NOMO-1 treated with DMSO at 0.1 percent for 48 hours (cell line): ENCODE measurements around the gene PLPP2.
A peak's percentile ranks its signal among the peaks of the same experiment; 100 is the strongest.

ENCODE experiments used
- DNase-seq: peaks from one replicate; lab custom pipeline; 2025; ENCODE audit not compliant: unreplicated experiment; lab: John Stamatoyannopoulos, UW

Gene PLPP2

GRCh38 chr19:291006-291521 lies at the start of gene PLPP2:
TSS of gene PLPP2 (minus strand) at chr19:291403. CDS start at chr19:291336, 67 bp downstream.
- no peak for DNase-seq

GRCh38 chr19:340620-341385 lies 49.6 kb upstream of the PLPP2 start:
- DNase-seq: no peak

DNA sequence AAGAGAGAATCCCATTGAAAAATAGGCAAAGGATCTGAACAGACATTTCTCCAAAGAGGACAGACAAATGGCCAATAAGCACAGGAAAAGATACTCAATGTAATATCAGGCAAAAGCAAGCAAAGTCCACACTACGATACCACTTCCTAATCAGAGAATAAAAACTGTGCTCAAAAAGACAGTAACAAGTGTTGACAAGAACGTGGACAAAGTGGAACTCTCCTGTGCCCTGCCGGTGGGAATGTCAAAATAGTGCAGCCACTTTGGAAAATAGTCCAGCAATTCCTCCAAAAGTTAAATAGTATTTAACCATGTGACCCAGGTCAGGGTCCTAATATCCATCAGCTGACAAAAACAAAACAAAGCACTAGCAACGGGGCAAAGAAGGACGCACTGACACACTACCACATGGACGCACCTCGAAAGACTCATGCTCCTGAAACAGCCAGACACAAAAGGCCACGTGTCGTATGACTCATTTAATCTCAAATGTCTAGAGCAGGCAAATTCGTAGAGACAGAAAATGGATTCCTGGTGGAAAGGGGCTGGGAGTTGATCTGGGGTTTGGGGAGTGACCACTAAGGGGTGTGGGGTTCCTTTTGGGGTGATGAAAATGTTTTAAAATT lies 48.2 kb upstream of the PLPP2 start:
- no peak for DNase-seq

GRCh38 chr19:338421-338820 lies 47.2 kb upstream of the PLPP2 start:
- peak; percentile 67 for DNase-seq

- no peak for DNase-seq
Observed at GRCh38 chr19:336067-336614, 44.9 kb upstream of the PLPP2 start.

- no peak for DNase-seq
Observed at GRCh38 chr19:335486-336066, 44.4 kb upstream of the PLPP2 start.

DNA sequence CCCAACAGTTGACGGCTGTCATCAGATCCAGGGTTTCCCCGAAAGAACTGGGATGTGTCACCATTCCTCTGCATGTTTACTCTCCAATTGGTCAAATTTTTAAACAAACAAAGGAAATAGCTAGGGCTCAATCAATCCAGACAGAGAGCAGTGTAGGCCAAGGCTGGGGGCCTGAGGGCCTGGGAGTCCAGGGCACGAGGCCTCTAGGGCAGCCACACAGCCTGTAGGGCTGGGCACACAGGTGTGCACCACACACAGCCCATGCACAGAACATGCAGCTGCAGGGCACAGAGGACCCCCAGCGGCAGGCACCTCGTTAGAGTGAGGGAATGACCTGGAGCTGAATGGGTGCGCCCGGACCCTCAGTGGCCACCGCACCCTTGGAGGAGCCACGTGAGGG lies 43.9 kb upstream of the PLPP2 start:
- no peak for DNase-seq

DNA sequence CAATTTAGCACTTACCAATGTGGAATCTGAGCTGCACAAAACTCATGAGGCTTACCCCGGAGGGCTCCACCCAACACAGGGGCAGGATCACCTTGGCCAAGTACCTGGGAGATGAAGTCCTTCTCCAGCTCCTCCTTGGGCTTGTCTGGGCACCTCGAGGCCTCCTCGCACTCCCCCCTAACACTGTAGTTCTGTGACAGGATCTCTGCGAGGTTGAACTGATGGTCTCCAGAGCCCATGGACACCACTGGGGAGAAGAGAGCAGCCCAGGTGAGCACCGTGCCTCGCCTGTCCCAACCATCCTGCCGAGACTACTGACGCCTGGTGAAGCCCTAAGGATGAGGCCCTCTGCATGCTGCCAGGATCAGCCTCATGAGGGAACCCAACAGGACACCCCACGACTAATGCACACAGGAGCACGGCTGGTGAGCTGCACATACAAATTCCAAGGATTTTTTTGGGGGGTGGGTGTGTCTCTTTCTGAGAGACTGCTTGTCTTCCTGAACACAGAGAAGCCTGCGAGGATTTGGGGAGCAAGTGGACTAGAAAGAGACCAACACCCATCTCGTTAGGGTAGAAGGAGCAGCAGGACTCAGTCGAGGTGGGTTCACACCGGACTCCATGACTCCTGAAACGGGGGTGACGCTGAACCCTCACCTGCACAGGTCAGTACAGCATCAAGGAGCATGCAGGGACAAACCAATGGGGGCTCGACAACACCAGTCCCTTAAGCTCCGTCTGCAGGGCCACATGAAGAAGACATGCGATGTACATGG lies 43.3 kb upstream of the PLPP2 start:
- no peak for DNase-seq

DNA sequence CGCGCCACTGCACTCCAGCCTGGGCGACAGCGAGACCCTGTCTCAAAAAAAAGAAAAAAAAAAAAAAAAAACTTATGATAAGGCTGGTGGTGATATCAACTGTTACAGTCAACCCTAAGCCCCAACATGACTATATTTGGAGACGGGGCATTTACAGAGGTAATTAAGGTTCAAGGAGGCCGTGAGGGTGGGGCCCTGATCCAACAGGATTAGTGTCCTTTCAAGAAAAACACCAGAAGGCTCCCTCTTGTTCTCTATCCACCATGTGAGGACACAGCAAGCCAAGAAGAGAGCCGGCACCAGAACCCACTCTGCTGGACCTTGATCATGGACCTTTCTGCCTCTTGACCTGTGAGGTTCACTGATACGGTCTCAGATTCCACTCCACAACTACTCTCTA lies 39.3 kb upstream of the PLPP2 start:
- no peak for DNase-seq

DNA sequence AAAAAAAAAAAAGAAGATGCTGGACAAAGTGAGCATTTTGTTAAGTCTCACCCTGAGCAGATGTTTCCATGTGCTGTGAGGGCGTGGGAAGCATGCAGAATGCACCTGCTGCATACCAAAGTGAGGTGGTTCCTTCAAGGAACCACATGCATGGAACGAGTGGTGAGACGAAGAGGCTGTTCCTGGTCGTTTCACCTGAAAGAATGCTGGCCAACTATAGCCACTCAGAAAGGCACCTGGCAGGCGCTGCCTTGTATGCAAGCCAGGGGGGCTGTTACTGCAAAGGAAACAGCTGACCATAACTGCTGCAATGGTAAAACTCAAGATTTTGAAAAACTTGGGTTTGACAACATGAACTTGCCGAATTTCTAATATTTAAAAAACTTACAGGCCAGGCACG lies 38.7 kb upstream of the PLPP2 start:
- no peak for DNase-seq

DNA sequence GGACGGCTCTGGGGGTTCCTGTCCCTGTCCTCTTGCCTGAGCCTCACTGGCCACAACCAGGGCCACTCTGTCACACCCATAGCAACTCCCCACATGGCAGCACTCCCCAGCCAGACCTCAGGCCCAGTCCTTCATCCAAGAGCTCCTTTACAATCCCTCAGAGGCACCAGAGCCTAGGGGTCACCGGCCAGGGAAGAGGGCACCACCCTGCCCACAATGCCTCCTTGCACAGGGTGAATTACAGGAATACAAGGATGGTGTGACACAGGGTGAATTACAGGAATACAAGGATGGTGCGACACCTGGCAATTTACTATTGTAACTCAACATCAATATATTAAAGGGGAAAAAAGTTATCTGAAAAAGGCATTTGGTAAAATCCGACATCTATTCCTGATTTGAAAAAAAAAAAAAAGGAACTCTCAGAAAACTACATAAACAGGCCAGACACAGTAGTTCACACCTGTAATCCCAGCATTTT lies 36.9 kb upstream of the PLPP2 start:
- no peak for DNase-seq

GRCh38 chr19:327291-328024 lies 36.3 kb upstream of the PLPP2 start:
- DNase-seq: no peak

DNA sequence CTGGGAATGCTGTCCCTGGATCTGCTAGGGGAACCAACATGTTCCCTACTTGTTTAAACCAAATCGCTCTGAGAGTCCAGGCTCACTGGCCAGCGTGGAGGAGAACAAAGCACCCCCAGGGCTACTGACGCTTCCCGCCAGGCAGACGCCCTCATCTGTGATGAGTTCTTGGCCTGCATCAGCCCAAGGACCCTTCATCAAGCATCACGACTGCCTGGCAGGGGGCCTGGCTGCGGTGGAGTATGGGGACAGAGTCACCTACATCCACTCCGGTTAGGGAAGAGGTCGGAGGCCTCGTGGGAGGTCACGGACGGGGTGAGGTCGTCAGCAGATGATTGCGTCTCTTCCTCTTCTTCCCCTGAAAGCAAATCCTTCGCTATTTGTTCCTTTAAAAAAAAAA lies 35.7 kb upstream of the PLPP2 start:
- no peak for DNase-seq

- no peak for DNase-seq
Observed at GRCh38 chr19:325937-326565, 34.8 kb upstream of the PLPP2 start.

- no peak for DNase-seq
Observed at GRCh38 chr19:325173-325936, 34.2 kb upstream of the PLPP2 start.

GRCh38 chr19:324716-325115 lies 33.5 kb upstream of the PLPP2 start:
- no peak for DNase-seq

DNA sequence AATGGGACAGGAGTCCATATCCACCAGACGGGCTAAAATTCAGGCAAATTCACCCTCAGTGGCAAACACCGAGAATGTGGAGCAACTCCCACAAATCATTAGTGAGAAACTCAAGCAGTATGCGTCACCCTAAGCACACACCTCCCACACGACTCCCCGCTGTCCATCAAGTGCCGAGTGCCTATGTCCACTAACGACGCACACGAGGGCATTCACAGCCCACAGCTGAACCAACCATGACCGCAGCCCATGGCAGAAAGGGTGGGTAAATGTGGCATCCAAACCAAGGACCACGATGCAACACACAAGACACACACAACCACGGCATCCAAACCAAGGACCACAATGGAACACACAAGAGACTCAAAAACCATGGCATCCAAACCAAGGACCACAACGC lies 31.4 kb upstream of the PLPP2 start:
- DNase-seq: no peak

DNA sequence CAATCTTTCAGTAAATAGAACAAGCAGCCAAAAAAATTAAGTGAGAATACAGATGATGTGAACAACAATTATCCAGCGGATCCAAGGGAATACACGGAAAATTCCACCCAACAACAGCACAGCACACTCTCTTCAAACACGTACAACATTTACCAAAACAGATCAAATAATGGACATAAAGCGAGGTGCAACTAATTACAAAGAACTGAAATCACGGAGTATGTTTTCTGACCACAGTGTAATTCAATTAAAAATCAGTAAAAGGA lies 27.2 kb upstream of the PLPP2 start:
- no peak for DNase-seq

- no peak for DNase-seq
Observed at GRCh38 chr19:317710-318508, 26.7 kb upstream of the PLPP2 start.
